HepG2 (cell line): ENCODE results near the gene GCLM. TPM values are rescaled to one million over a fixed set of nuclear protein-coding genes. Genes with fewer than 3 reads are reported as not detected.

Experiments used
- CHCHD3 ChIP-seq: sonication (generic); formaldehyde crosslinking; IDR thresholded peaks from 2 replicates; pipeline ENCODE4 v1.8.0; 2022; ENCODE audit warnings: mild to moderate bottlenecking, missing genetic modification reagents, moderate library complexity
- CTCF ChIP-seq: sonication (generic); formaldehyde crosslinking; IDR thresholded peaks from 2 replicates; pipeline ENCODE4 v1.5.0; 2020; ENCODE audit warnings: mild to moderate bottlenecking, missing genetic modification reagents, moderate library complexity
- ELF4 ChIP-seq: sonication (generic); formaldehyde crosslinking; IDR thresholded peaks from 2 replicates; pipeline ENCODE4 v1.5.0; 2020; ENCODE audit warnings: missing genetic modification reagents, mild to moderate bottlenecking, moderate library complexity, borderline replicate concordance
- ESRRA ChIP-seq: sonication (generic); formaldehyde crosslinking; IDR thresholded peaks from 2 replicates; pipeline ENCODE4 v1.5.1; 2020; ENCODE audit warnings: mild to moderate bottlenecking, low read depth, missing genetic modification reagents
- GMEB2 ChIP-seq: IDR thresholded peaks from 2 replicates; pipeline ENCODE4 v1.6.1; 2016; ENCODE audit warnings: missing biosample characterization, missing genetic modification reagents, low read depth
- HHEX ChIP-seq: IDR thresholded peaks from 2 replicates; pipeline ENCODE4 v1.6.1; 2016; ENCODE audit warnings: control low read depth
- HNF1A ChIP-seq, 2 experiments: sonication (generic) in 1 of 2; formaldehyde crosslinking in 1 of 2; IDR thresholded peaks; 2 replicates each; pipeline versions ENCODE4 v1.4.0 to v1.6.1; 2016 to 2020; ENCODE audit warnings: borderline replicate concordance in 1 of 2, low read depth in 1 of 2, mild to moderate bottlenecking in 1 of 2, missing genetic modification reagents in 1 of 2
- HNF4A ChIP-seq: sonication (generic); formaldehyde crosslinking; IDR thresholded peaks from 2 replicates; pipeline ENCODE4 v1.4.0; 2020; ENCODE audit warnings: missing genetic modification reagents
- ISX ChIP-seq: sonication (generic); formaldehyde crosslinking; conservative IDR thresholded peaks from 2 replicates; pipeline ENCODE4 v1.5.0; 2020; ENCODE audit warnings: missing genetic modification reagents
- PPARG ChIP-seq: conservative IDR thresholded peaks from 2 replicates; pipeline ENCODE4 v1.6.1; 2016; ENCODE audit warnings: missing biosample characterization, missing genetic modification reagents
- RAD51 ChIP-seq: fragments of 450-650 bp; IDR thresholded peaks from 2 replicates; pipeline ENCODE4 v1.6.1; 2016; ENCODE audit warnings: borderline replicate concordance
- RBFOX2 ChIP-seq: fragments of 200-400 bp; formaldehyde crosslinking; IDR thresholded peaks from 2 replicates; pipeline ENCODE4 v1.6.1; 2017; ENCODE audit warnings: low read depth, mild to moderate bottlenecking, low read length
- TEAD2 ChIP-seq: sonication (generic); formaldehyde crosslinking; IDR thresholded peaks from 2 replicates; pipeline ENCODE4 v1.9.0; 2021; ENCODE audit warnings: missing genetic modification reagents
- TERF1 ChIP-seq: sonication (generic); formaldehyde crosslinking; IDR thresholded peaks from 2 replicates; pipeline ENCODE4 v1.8.0; 2022; ENCODE audit warnings: mild to moderate bottlenecking, missing genetic modification reagents, moderate library complexity
- ZNF639 ChIP-seq: conservative IDR thresholded peaks from 2 replicates; pipeline ENCODE4 v1.6.1; 2018; ENCODE audit warnings: missing genetic modification reagents
- ZNF713 ChIP-seq: sonication (generic); formaldehyde crosslinking; IDR thresholded peaks from 2 replicates; pipeline ENCODE4 v1.4.0; 2020; ENCODE audit warnings: mild to moderate bottlenecking, missing genetic modification reagents
- ZNF75D ChIP-seq: sonication (generic); formaldehyde crosslinking; IDR thresholded peaks from 2 replicates; pipeline ENCODE4 v1.8.1; 2023; ENCODE audit warnings: missing genetic modification reagents, mild to moderate bottlenecking, borderline replicate concordance
- ZNF782 ChIP-seq: sonication (generic); formaldehyde crosslinking; IDR thresholded peaks from 2 replicates; pipeline ENCODE4 v1.4.0; 2020; ENCODE audit warnings: missing genetic modification reagents, mild to moderate bottlenecking, borderline replicate concordance
- polyA plus RNA-seq, 8 experiments: library from polyadenylated mRNA; depleted of rRNA in 3 of 8; stranded (reverse) in 7 of 8; unstranded in 1 of 8; fragments of >200 nt; fragmentation: Illumina TruSeq in 4 of 8; extraction: Trizol in 4 of 8; gene quantifications; 2 replicates each; pipeline versions ENCODE4 v1.2.1 to v1.2.3, GENCODE V29; 2011 to 2016; ENCODE audit warnings: low read depth in 4 of 8, missing spikeins in 1 of 8, mixed read lengths in 1 of 8; ENCODE audit not compliant: insufficient read depth in 1 of 8
- total RNA-seq, 5 experiments: library from RNA; depleted of rRNA; stranded (reverse); fragments of >200 nt; fragmentation: Illumina TruSeq; extraction: Trizol; gene quantifications; 2 replicates each; pipeline ENCODE4 v1.2.3, GENCODE V29; 2016; ENCODE audit warnings: low read depth in 1 of 5

Gene GCLM
- total and polyA plus RNA-seq, 2 of the 13 experiments (the other 11 are each of a cell fraction or from before 2014, with no cell fraction given) = 8.7 to 29.9 TPM

- TF ChIP-seq ZNF639 (CRISPR knock-in tag) (0 out of 2 replicates have a peak, but pooled peaks have one; percentile 30), ELF4 (CRISPR knock-in tag) (no peak; the same call in 1 of the 2 replicates), HHEX (CRISPR knock-in tag) (no peak), ESRRA (CRISPR knock-in tag) (no peak), ZNF782 (CRISPR knock-in tag) (no peak), ISX (CRISPR knock-in tag) (no peak; the same call in 1 of the 2 replicates), HNF4A (CRISPR knock-in tag) (no peak), ZNF75D (no peak), RBFOX2 (peak; percentile 91), PPARG (CRISPR knock-in tag) (no peak), RAD51 (no peak), HNF1A (IDR thresholded peaks at IDR 0.05; ENCODE audit: low read depth) (no peak), HNF1A (CRISPR knock-in tag; IDR thresholded peaks at IDR 0.05; ENCODE audit: borderline replicate concordance) (peak; percentile 27; the same call in 1 of the 2 replicates), GMEB2 (CRISPR knock-in tag) (no peak), CTCF (peak; percentile 56), TEAD2 (no peak), ZNF713 (CRISPR knock-in tag) (no peak), CHCHD3 (CRISPR knock-in tag) (peak; percentile 25; the same call in 1 of the 2 replicates), TERF1 (CRISPR knock-in tag) (no peak)
Measured at GRCh38 chr1:93846206-93846991, 62.8 kb downstream of the GCLM start (continued).
